22Rv1 (cell line): ENCODE data around the gene MYCBPAP.

Experiments used
- H3K27ac ChIP-seq: fragments of 450-650 bp; 2 replicates; pipeline ENCODE4 v1.5.1; 2017
- ZFX ChIP-seq: fragments of 450-650 bp; IDR thresholded peaks from 2 replicates; pipeline ENCODE4 v1.6.1; 2017; ENCODE audit warnings: antibody characterized with exemption, borderline replicate concordance
- TF ChIP-seq, protein P1 (sequence below): fragments of 450-650 bp; IDR thresholded peaks from 2 replicates; pipeline ENCODE4 v1.5.1; 2017; ENCODE audit warnings: mild to moderate bottlenecking

Gene MYCBPAP

DNA sequence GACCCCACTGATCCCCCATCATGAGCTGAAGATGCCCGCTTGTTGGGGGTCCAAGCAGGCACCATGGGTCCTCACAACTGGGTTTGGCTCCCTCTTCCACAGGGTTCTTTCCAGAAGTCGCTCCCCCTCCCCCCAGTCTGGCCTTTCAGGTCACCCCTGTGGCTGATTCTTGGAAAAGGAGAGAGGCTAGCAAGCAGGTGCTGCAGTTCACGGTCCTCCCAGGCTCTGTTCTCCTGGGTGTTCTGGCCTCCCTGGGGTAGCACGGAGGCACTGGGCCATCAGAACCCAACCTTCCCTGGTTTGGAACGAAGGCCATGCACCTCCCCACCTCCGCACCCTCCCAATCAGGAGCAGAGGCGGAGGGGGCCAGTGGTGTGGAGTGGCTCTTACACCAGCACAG is 71.2 kb downstream of the MYCBPAP start:
- H3K27ac ChIP-seq, result no peak overlapping the region
- TF ChIP-seq, protein P1, sequence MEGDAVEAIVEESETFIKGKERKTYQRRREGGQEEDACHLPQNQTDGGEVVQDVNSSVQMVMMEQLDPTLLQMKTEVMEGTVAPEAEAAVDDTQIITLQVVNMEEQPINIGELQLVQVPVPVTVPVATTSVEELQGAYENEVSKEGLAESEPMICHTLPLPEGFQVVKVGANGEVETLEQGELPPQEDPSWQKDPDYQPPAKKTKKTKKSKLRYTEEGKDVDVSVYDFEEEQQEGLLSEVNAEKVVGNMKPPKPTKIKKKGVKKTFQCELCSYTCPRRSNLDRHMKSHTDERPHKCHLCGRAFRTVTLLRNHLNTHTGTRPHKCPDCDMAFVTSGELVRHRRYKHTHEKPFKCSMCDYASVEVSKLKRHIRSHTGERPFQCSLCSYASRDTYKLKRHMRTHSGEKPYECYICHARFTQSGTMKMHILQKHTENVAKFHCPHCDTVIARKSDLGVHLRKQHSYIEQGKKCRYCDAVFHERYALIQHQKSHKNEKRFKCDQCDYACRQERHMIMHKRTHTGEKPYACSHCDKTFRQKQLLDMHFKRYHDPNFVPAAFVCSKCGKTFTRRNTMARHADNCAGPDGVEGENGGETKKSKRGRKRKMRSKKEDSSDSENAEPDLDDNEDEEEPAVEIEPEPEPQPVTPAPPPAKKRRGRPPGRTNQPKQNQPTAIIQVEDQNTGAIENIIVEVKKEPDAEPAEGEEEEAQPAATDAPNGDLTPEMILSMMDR, result no peak
- no peak for TF ChIP-seq ZFX

DNA sequence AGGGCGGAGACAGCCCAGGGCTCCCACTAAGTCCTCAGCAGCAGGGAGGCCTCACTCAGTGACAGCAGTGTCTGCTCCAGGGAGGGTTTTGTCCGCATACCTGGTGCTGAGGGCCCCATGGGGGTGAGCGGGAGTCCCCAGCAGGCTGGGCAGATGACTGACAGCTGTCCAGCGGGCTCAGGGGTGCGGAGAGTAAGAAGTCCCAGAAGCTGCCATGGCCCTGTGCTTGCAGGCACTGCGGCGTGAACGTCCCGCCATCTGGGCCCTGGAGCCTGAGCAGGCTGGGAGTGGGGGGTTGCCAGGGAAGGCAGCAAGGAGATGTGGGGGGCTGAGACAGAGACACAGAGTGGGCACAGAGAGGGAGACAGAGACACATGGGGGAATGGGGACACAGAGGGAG is 72.4 kb downstream of the MYCBPAP start:
- TF ChIP-seq, protein P1, result no peak
- no peak for TF ChIP-seq ZFX
- no peak overlapping the region for H3K27ac ChIP-seq
